GM19238 (cell line): ENCODE results near the gene TSHZ3.

Experiments used
- DNase-seq: peaks from one replicate; pipeline ENCODE4 v3.0.0; 2011; ENCODE audit warnings: low spot score; ENCODE audit not compliant: insufficient read length

The TSHZ3 gene

DNA sequence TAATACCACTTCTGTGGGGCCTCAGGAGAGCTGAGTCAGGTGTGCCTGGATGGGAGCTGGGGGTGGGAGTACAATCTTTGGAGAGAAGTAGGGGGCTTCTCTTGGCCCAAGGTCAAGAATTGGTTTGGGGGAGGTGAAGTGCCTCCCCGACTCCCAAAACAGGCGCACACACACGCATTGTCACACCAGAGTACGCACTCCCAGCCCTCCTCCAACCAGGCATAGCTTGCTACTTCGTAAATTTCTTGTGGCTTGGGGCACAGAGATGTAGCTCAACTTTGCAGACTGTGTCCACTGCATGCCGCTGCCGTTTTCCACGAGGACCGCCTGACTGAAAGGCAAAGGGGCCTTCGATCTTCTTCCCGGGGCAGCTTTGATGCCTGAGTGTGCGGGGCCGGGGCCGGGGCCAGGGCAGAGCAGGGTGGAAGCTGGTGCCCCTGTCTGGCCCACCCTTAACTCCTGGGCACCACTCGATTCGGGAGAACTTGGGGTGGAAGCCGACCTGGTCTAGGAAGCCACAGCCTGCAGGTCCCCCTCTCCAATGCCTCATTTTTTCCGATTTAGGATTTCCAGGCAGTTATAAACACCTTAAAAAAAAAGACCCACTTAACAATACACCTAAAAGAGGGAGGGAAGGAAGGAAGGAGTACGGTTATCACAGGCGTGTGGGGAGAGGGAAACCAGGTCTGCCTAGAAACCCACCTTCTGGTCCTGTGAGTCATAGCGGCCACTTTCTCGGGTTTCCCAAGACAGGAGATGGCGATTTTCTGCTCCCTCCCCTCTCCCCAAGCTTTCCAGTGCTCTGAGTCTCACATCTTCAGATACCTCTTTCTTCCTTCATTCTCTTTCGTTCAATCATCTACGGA lies 5.8 kb upstream of the TSHZ3 start:
- no peak for DNase-seq

DNA sequence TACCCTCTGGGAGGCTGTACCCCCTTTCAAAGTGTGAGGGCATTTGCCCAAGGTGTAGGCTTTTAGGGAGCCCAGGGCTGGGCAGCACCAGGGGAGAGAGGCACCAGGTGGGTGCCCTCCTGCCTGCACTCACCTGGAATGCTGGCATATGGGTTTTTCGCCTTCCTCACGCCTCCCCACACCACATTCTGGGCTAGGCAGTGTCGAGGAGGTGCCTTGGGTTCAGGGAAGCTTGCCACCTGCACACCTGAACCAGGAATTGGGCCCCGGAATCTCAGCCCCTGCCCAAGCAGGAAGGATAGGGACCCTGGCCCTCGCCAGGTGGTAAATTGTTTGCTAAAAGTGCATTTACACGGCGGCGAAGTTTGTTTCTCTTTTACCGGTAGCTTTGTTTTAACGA lies 5.1 kb upstream of the TSHZ3 start:
- no peak for DNase-seq

DNA sequence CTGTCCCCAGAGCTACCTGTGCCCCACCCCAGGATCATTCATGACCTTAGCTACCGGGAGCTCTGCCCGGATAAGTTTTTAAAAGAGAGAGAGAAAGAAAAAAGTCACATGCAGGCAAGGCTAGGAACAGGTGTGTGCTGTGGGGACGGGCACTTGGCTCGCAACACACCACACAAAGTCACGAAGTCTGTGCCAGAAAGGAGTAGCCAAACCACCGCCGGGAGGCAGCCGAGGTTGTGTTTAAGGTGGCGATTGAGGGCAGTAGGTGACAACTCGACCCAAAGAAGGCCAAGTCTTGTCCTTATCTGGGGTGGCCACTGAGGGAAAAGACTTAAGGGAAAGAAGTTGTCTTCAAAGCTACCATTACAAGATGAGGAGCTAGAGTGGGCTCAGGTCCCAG lies 4.6 kb upstream of the TSHZ3 start:
- no peak for DNase-seq

DNA sequence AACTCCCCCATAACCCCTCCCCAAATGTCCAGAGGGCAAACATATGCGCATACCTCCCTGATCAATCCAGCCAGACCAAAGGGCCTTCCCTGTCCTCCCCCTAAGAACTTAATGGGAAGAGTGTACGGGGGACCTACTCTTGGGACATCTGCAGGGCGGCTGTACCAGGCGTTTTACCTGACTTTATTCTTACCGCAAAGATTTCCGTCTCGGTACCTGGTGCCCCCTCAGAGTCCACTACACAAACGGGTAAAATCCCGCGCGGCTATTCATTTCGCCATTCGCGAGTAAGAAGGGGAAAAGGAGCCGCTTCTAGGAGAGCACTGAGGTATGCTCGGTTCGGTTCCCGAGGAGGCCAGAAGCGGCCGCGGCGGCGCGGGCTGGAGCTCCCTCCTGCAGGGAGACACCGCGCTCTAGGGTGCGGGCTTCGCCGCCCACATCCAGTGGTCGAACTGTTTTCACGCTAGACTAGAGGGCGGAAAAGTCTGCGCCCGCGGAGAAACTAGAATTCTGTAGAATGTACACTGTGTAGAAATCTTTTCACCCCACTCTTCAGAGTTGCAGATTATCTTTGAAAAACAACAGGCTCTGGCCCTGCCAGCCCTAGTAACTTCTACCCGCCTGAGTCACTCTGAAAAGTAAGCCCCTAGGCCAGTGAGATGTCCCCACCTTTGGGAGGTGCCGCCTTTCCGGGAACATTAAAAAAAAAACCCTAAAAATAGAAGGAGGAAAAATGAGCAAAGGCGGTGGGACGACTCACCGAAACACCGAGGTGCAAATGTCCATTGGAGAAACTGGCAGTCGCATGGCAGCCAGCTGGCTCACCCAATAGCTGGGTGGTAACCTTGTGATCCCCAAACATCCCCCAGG lies 3.8 kb upstream of the TSHZ3 start:
- DNase-seq: no peak

DNA sequence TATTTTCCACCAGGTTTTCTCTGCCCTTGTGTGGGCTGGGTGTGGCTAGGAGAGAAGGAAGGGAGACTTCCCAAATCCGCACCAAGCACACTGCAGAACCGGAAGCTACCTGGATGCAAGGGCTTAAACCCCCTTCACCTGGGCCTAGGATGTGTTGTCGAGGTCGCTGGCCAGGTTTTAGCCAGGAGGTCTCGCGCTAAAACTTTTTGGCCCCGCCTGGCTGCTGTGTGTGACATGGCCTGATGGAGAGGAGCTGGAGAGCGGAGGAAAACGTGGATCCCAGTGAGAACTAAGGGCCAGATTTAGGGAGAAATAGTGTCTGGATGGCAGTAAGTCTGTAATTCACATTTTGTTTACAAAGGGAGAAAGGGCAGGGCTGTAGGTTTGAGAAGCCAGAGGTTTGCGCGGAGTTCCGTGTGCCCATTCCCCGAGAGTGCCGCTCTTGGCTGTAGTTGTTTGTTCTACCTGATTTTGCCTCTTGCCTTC lies 3.1 kb upstream of the TSHZ3 start:
- DNase-seq: no peak

DNA sequence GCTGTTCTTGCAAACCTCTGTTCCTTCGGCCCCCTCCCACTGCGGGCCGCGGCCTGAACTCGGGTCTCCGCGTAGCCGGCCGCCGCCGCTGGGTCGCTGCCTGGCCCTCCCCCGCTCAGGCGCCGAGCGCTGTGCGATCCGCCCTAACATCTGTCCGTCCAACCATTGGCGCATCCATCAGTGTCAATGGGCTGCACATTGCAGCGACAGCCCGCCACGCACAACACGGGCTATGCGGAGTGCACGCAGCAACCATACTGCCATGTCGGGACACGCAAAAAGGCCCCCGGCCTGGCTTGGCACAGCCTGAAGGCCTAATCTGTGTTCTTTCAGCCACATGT lies 2.6 kb upstream of the TSHZ3 start:
- DNase-seq: no peak

DNA sequence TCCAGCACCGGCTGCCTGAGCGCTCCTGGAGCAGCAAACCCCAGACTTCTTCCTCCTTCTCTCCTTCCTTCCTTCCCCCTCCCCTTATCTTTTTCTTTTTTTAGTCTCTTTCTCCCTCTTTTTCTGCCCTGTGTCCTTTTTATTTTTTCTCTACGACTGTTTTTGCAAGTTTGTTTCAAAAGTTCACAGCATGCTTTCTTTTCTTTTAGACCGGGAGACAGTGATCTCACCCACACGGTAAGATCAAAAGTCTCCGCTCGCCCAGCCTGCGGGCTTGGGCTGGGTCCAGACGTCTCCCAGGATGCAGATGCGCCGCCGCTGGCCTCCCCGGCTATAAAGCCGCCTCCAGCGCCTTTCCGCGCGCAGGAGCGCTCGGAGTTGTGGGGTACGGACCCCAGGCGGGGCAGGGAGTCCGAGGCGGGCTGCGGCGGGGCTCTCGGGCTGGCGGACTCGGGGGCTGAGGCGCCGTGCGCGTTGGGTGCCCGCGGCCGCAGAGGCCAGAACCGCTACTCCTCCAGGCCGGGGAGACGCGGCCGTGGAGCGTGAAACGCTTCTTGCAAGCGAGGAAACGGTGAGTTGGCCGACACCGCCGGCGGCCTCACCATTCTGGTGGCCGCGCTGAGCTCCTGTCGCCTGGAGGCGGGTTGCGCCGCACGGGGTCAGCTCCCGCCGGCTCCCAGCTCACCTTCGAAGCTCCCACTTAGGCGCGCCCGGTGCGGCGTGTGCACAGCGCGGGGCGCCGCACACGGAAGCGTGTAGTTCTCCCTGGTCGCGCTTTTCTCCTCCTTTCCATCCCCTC lies 2.0 kb upstream of the TSHZ3 start:
- DNase-seq: no peak

DNA sequence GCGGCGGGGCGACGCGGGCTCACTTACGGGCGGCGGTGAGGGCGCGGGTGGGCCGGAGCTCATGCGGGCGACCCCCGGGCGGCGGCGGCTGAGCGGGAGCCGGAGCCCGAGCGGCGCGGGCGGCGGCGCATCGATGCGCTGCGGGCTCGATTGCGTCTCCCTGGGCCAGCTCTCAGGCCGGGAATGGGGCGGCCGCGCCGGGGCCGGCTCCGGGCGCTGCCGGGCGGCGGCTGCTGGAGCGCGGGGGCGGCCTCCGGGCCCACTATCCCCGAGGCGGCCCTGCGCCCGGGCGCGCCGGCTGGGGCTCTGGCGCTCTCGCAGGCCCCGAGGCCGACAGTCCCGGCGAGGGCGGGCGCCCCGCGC lies 1.4 kb upstream of the TSHZ3 start:
- no peak for DNase-seq

DNA sequence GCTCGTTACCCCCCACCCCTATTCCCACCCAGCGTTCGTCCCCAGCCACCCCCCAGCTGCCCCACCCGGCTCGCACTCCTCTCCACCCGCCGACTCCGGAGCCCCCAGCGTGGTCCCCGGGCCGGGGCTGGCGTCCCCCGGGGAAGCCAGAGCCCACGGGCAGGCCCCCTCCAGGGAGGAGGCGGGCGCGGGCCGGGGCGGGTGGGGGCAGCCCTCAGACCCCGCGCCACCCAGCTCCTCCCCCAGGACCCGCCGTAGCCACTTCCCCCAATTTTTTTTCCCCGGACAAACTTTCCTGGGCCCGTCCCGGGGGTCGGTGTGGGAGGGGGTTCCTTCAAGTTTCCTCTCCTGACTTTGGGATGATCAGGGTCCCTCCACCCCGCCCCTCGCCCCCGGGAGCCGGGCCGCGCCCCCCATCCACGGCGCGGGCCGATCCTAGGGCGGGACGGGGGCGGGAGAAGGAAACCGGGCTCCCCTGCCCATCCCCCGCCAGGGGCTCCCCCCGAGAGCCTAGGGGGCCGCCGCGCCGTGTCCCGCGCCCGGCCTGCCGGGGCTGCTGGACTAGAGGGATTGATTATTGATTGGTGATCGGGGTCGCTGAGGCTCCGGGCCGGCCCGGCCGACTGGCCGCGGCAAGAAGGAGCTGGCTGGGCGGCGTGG lies 927 bp upstream of the TSHZ3 start:
- DNase-seq: no peak

DNA sequence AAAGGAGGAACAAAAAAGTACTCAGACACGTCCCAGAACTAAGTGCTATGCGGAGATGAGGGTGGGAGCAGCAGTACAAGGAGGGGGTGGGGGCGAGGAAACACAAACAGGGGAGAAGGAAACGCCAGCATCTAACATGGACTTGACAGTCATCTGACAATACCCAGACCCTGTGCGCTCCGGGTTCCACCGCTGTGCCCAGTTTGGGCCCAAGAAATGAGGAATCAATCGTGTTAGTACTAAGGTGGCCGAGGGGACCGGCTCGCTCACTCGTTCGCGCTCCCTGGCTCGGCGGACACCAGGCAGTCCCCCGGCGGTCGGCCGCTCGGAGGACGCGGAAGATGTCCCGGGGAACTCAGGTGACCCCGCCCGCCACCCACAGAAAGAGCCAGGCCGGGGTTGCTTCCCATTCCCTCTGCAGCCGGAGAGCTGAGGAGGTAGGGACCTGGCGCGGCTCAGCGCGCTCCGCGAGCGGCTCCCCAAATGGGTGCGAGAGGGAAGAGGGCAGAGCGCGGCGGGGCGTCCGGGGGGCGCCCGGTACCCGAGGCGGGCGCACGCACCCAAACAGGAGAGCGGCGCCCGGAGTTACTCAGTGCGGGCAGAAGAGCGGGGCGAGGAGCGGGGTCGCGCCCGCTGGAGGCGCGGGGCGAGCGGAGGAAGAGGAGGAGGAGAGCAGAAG lies 616 bp downstream of the TSHZ3 start:
- DNase-seq: no peak

DNA sequence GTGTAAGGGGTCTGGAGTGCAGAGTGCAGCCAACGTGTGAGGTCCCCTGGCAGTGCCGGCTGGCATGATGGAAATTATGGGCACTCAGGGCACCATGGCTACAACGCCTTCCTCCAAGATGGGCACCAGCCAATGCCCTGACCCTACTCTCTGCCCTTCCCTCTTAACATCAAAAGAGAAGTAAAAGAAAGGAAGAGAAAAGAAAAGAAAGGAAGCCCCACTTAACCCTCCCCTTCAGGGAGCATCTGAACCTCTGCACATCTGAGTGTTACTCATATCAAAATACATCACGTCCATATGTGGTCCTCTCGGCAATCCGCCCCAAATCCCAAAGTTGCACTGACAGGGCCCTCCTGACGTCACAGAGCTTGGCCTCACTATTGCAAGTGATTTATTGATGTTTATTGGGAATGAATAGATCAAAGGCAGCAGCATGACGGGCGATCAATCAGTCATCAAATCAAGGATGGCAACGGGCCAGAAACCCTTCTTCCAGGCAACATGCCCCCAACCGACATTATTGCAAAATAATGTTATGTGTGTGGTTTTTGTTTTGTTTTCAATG lies 1.3 kb downstream of the TSHZ3 start:
- no peak for DNase-seq

DNA sequence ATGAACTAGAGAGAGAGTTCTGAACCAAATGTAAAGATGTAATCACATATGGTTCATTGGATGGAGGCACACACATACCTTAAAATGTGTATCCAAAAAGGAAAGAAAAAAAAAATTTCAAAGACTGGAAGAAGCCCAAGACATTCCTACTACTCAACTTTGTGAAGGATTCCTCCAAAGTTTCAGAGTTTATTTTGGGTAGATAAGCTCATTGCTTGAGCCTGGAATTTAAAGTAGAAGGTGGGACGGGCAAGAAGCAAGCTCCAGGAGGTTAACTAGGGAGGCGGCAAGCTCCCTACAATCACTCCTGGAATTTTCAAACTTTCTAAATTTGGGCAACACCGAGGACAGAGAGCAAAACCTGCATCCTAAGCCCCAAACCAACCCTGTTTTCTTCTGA lies 1.9 kb downstream of the TSHZ3 start:
- no peak for DNase-seq

DNA sequence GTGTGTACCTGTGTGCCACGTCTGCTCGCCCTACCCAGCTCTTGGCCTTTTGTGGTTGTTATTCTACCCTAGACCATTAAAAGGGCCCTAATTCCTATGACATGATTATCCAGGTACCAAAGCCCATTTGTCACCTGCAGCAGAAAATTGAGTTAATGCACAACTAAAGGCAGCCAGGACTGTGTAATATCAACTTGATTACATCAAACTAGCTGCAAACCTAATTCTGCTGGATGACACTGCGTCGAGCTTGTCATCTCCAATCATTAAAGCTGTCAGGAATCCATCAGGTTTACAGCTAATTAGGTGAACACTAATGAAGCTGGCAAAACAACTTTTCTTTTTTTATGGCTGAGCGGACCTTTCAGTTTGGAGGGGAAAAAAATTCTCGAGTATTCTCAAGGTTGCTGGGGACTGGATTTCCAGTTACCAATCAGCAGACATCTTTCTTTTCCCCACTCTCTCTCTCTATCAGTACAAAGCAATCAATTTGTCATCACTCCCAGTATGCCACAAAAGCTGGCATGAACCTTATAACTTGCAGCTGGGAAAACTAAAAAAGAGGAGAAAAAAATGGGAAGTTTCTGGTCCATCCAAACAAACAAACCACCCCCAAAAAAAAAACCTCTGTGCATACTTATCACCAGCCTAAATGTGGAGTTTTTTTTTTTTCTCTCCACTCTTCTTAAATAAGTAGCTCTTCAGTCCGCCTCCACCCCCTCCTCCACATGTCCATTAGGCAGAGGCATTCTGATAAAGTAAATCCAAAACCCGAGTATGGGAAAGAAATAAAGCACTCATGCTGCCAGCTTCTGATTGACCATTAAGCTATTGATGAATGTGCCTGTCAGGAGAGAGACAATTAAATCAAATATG lies 2.8 kb downstream of the TSHZ3 start:
- DNase-seq: no peak

DNA sequence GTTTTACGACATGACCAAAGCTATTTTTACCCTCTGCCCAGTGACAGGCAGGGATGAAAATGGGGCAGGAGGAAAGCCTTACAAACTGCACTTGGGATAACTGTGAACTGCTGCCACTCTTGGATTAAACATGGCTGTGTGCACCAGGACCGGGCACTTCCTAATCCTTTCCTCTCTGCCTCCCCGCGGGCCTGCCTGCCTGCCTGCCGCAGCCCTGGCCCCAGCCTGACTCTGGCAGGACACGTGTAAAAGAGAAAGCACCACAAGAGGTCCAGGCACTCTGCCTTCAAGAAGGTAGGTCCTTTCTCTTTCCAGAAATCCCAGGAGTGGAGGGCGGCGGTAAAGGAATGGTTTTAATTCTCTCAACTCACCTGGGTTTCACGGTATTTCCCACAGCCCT lies 4.8 kb downstream of the TSHZ3 start:
- no peak for DNase-seq

DNA sequence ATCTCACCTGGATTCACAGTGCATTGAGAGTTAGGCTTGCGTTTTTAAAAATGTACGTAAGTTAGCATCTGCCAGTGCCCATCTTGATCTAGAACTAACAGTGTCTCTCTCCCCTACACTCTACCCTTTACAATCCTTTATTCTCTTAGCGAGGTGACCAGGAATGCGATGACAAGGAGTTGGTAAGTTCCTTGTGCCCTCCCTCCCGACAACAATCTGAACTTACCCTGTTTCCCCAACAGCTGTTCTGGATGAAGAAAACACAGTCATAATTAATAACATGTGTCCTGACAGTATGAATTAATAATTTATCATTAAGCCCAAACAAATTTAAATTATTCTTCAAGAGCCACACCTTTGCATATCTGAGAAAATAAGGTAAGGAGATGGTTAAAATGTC lies 6.3 kb downstream of the TSHZ3 start:
- no peak for DNase-seq

DNA sequence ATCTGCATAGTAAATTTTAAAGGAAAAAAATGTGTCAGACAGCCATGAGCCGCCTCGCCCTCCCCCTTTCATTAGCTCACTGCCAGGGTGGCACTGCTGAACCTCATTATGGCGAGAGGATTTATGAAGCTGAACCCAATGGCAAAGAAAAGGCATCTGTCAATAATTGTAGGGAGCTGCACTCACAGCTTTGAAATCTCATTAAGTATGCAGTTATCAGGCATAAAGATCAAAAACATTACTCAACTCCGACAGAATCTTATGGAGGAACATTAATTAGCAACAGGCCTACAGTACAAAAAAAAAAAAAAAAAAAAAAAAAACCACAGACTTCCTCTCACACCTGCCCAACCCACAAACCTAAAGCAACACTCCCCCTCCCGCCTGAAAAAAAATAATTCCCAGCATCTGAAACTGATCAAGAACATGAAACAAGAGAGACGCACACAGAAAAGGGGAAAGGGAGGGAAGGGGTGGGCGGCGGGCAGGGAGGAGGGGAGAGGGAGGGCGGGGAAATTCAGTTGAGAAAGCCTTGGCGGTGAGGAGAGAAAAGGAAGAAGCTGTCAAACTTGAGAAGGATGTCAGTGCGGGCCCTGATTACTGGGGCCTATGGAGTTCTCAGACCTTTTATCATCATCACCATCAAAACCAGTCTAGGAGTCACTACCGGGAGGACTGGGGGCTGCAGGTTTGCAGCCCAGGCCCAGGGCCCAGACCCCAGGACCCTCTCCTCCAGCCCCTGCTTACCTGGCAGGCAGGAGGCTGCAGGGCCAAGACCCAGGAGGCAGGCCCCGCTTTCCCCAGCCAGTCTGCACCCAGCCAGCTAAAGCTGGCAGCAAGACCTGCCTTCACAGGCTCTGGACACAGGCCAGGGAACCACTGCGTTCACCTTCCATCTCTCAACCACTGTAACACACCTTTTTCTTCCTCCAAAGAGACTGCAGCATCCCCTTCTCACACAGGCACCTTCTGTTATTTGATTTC lies 8.9 kb downstream of the TSHZ3 start:
- DNase-seq: no peak

DNA sequence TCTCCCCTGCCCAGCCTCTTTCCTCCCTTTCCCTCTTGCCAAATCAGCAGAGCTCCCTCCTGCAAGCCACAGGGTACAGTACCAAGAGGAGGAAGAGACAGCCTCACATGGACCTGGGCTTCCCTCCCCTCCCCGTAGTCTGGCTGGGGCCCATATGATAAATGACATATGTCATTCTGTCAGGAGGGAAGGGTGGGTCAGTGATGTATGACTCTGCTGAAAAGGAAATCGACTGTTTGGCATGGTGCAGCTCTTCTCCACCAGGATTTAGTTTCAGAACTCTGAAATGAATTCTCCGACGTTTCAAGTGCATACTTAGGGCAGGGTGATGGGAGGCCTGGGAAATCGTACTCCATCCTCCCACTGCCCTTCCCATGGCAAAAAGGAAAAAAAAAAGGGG lies 9.8 kb downstream of the TSHZ3 start:
- no peak for DNase-seq

DNA sequence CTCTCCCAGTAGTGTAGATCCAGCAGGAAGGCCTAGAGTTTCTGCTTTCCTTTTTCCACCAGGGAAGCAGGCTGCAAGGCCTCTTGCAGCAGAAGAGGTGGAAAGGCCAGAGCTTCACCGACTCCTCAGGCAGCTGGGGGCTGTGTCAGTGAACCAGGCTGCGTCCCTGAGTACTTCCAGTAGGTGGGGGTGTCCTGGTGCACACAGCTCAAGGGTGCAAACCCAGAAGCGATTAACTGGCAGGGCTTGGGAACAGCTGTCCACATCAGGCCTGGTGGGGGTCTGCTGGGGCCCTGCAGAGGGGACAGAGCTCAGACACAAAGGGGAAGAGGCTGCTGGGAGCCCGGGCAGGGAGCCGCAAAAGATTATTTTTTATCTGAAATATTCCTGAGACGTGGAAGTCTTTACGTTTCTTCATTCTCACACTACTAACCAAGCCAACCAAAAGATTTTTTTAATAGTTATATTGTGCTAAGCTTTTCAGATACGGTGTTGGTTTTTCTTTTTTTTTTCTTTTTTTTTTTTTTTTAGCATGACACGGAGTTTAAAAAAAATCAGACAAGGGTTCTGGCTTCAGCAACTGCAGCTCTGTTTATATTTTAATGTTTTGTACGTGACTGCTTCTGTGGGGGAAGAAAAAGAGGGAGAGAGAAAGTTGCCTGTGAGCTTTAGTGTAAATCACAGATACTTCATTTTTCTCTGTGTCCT lies 11.0 kb downstream of the TSHZ3 start:
- DNase-seq: no peak
